HepG2 (cell line): Measurements from ENCODE around the gene ITM2B.

Experiments used
- EHMT2 ChIP-seq: fragments of 200-600 bp; sonication (generic); IDR thresholded peaks from 2 replicates; pipeline ENCODE4 v1.7.0; 2017; ENCODE audit warnings: antibody characterized with exemption, low read depth, low read length, borderline replicate concordance
- MXI1 ChIP-seq: IDR thresholded peaks from 3 replicates; pipeline ENCODE4 v1.6.1; 2012; ENCODE audit warnings: low read depth, low read length, inconsistent platforms, borderline replicate concordance
- POLR2AphosphoS2 ChIP-seq: IDR thresholded peaks from 2 replicates; pipeline ENCODE4 v1.6.1; 2011; ENCODE audit warnings: low read depth, low read length, improper control_type of control experiment
- TCF12 ChIP-seq, 2 experiments: fragments of 450-650 bp in 1 of 2; sonication (generic) in 1 of 2; formaldehyde crosslinking in 1 of 2; IDR thresholded peaks; 2 replicates each; pipeline versions ENCODE4 v1.6.1 to v1.8.0; 2017 to 2022; ENCODE audit warnings: antibody characterized with exemption in 1 of 2, mild to moderate bottlenecking in 1 of 2, missing genetic modification reagents in 1 of 2, moderate library complexity in 1 of 2
- YEATS4 ChIP-seq: sonication (generic); formaldehyde crosslinking; IDR thresholded peaks from 2 replicates; pipeline ENCODE4 v1.4.0; 2020; ENCODE audit warnings: missing genetic modification reagents, borderline replicate concordance

- TF ChIP-seq POLR2AphosphoS2: no peak
- TF ChIP-seq TCF12 (IDR thresholded peaks at IDR 0.05): no peak
- no peak for TF ChIP-seq TCF12 (CRISPR knock-in tag; IDR thresholded peaks at IDR 0.05)
- TF ChIP-seq EHMT2: no peak
- no peak for TF ChIP-seq YEATS4
- TF ChIP-seq MXI1: no peak
Observed at GRCh38 chr13:48299591-48299990, 66.6 kb downstream of the ITM2B start.
